Kidney tubule cell (primary cell): Measurements from ENCODE around the gene PILRA.
A peak's percentile ranks its signal among the peaks of the same experiment; 100 is the strongest.

Source experiments
- DNase-seq: peaks from one replicate; pipeline ENCODE4 v3.0.0-alpha.2; 2018; ENCODE audit warnings: low spot score

Gene PILRA

GRCh38 chr7:100413346-100413745 lies 40.1 kb downstream of the PILRA start:
- no peak for DNase-seq

- no peak for DNase-seq
Observed at GRCh38 chr7:100413889-100414288, 40.6 kb downstream of the PILRA start.

GRCh38 chr7:100415448-100415847 lies 42.2 kb downstream of the PILRA start:
- no peak for DNase-seq

GRCh38 chr7:100418930-100419659 lies 45.8 kb downstream of the PILRA start:
- DNase-seq, result no peak

- DNase-seq, result no peak
Observed at GRCh38 chr7:100419660-100420226, 46.5 kb downstream of the PILRA start.

GRCh38 chr7:100423315-100423714 lies 50.0 kb downstream of the PILRA start:
- no peak for DNase-seq

- DNase-seq, result no peak
Observed at GRCh38 chr7:100425347-100425746, 52.1 kb downstream of the PILRA start.

- no peak for DNase-seq
Observed at GRCh38 chr7:100426516-100426915, 53.2 kb downstream of the PILRA start.

- no peak for DNase-seq
Observed at GRCh38 chr7:100427762-100428198, 54.5 kb downstream of the PILRA start.

GRCh38 chr7:100428199-100428966 lies 55.1 kb downstream of the PILRA start, which contains the start of gene ZCWPW1:
Gene ZCWPW1 (minus strand): TSS chr7:100428703. CDS start chr7:100420649, 8,054 bp downstream.
- peak; percentile 97 for DNase-seq

GRCh38 chr7:100428967-100429636 lies 55.8 kb downstream of the PILRA start:
- DNase-seq, result peak; percentile 100

- peak; percentile 96 for DNase-seq
Observed at GRCh38 chr7:100429637-100430492, 56.6 kb downstream of the PILRA start, which contains the start of gene MEPCE. Gene MEPCE (plus strand): TSS chr7:100429831. CDS start chr7:100430019, 188 bp downstream.

- DNase-seq, result peak; percentile 20
Observed at GRCh38 chr7:100430493-100431285, 57.4 kb downstream of the PILRA start.

GRCh38 chr7:100431286-100431735 lies 58.0 kb downstream of the PILRA start:
- DNase-seq, result no peak

- DNase-seq, result no peak
Observed at GRCh38 chr7:100432053-100432452, 58.8 kb downstream of the PILRA start.

- no peak for DNase-seq
Observed at GRCh38 chr7:100432621-100433275, 59.5 kb downstream of the PILRA start.

- no peak for DNase-seq
Observed at GRCh38 chr7:100433276-100433591, 59.9 kb downstream of the PILRA start.

- DNase-seq, result no peak
Observed at GRCh38 chr7:100433592-100434296, 60.5 kb downstream of the PILRA start.
